ENCODE measurements around the gene GLDN.

Gene GLDN

GRCh38 chr15:51356983-51357382 is 15.5 kb downstream of the GLDN start:
- DNase-seq (ENCODE audit: low read depth): no peak

GRCh38 chr15:51359981-51360380 is 18.5 kb downstream of the GLDN start:
- no peak for DNase-seq (ENCODE audit: low read depth)

GRCh38 chr15:51363383-51363782 is 21.9 kb downstream of the GLDN start:
- DNase-seq (ENCODE audit: low read depth): no peak

GRCh38 chr15:51365417-51365816 is 24.0 kb downstream of the GLDN start:
- no peak for DNase-seq (ENCODE audit: low read depth)

- DNase-seq (ENCODE audit: low read depth): no peak
Measured at GRCh38 chr15:51366071-51366470, 24.6 kb downstream of the GLDN start.

- no peak for DNase-seq (ENCODE audit: low read depth)
Measured at GRCh38 chr15:51366920-51367319, 25.5 kb downstream of the GLDN start.

GRCh38 chr15:51367322-51367976 is 26.0 kb downstream of the GLDN start:
- no peak for DNase-seq (ENCODE audit: low read depth)

GRCh38 chr15:51368307-51368706 is 26.9 kb downstream of the GLDN start:
- DNase-seq (ENCODE audit: low read depth): no peak

GRCh38 chr15:51368751-51369450 is 27.4 kb downstream of the GLDN start:
- DNase-seq (ENCODE audit: low read depth): no peak

GRCh38 chr15:51369451-51369761 is 28.0 kb downstream of the GLDN start:
- no peak for DNase-seq (ENCODE audit: low read depth)

- DNase-seq (ENCODE audit: low read depth): no peak
Measured at GRCh38 chr15:51371266-51371665, 29.8 kb downstream of the GLDN start.

- no peak for DNase-seq (ENCODE audit: low read depth)
Measured at GRCh38 chr15:51374131-51374530, 32.7 kb downstream of the GLDN start.

GRCh38 chr15:51375966-51376640 is 34.6 kb downstream of the GLDN start:
- DNase-seq (ENCODE audit: low read depth): no peak

- DNase-seq (ENCODE audit: low read depth): no peak
Measured at GRCh38 chr15:51377038-51377786, 35.8 kb downstream of the GLDN start.

- no peak for DNase-seq (ENCODE audit: low read depth)
Measured at GRCh38 chr15:51378406-51378805, 37.0 kb downstream of the GLDN start.

- DNase-seq (ENCODE audit: low read depth): no peak
Measured at GRCh38 chr15:51379390-51379789, 37.9 kb downstream of the GLDN start.

- DNase-seq (ENCODE audit: low read depth): no peak
Measured at GRCh38 chr15:51380999-51381806, 39.7 kb downstream of the GLDN start.

GRCh38 chr15:51382787-51383186 is 41.3 kb downstream of the GLDN start:
- no peak for DNase-seq (ENCODE audit: low read depth)

- DNase-seq (ENCODE audit: low read depth): no peak
Measured at GRCh38 chr15:51386029-51386428, 44.6 kb downstream of the GLDN start.

GRCh38 chr15:51386486-51386885 is 45.0 kb downstream of the GLDN start:
- DNase-seq (ENCODE audit: low read depth): no peak

- DNase-seq (ENCODE audit: low read depth): no peak
Measured at GRCh38 chr15:51386960-51387698, 45.7 kb downstream of the GLDN start.

Measured in activated T-cell treated with anti-CD3 and anti-CD28 coated beads for 1 hour (primary cell).